COR-L47 (cell line): ENCODE data around the gene SCAMP1.

Source experiments
- DNase-seq: peaks from one replicate; lab custom pipeline; 2025; lab: John Stamatoyannopoulos, UW

The SCAMP1 gene

GRCh38 chr5:78496373-78496772 is 136.0 kb downstream of the SCAMP1 start:
- DNase-seq = no peak

- no peak for DNase-seq
Observed at GRCh38 chr5:78497573-78498533, 137.4 kb downstream of the SCAMP1 start.

GRCh38 chr5:78499485-78499884 is 139.1 kb downstream of the SCAMP1 start:
- DNase-seq = no peak

- DNase-seq = no peak
Observed at GRCh38 chr5:78500028-78500427, 139.6 kb downstream of the SCAMP1 start.

- no peak for DNase-seq
Observed at GRCh38 chr5:78500871-78501270, 140.5 kb downstream of the SCAMP1 start.

GRCh38 chr5:78501411-78502352 is 141.3 kb downstream of the SCAMP1 start:
- DNase-seq = no peak

- DNase-seq = no peak
Observed at GRCh38 chr5:78503958-78504653, 143.7 kb downstream of the SCAMP1 start.

GRCh38 chr5:78504704-78505677 is 144.6 kb downstream of the SCAMP1 start:
- peak; percentile 56 for DNase-seq

GRCh38 chr5:78505860-78506259 is 145.4 kb downstream of the SCAMP1 start:
- DNase-seq = no peak

GRCh38 chr5:78506261-78507024 is 146.0 kb downstream of the SCAMP1 start:
- DNase-seq = no peak

GRCh38 chr5:78507531-78507930 is 147.1 kb downstream of the SCAMP1 start:
- no peak for DNase-seq

GRCh38 chr5:78508186-78508765 is 147.9 kb downstream of the SCAMP1 start:
- DNase-seq = no peak

- no peak for DNase-seq
Observed at GRCh38 chr5:78509145-78509865, 148.9 kb downstream of the SCAMP1 start.

GRCh38 chr5:78509884-78510769 is 149.7 kb downstream of the SCAMP1 start:
- peak; percentile 50 for DNase-seq

- DNase-seq = no peak
Observed at GRCh38 chr5:78511121-78511906, 150.9 kb downstream of the SCAMP1 start.

- no peak for DNase-seq
Observed at GRCh38 chr5:78512435-78512834, 152.0 kb downstream of the SCAMP1 start.

- DNase-seq = no peak
Observed at GRCh38 chr5:78513441-78513840, 153.0 kb downstream of the SCAMP1 start.
